ENCODE results near the gene WDR62. TPM values are rescaled to one million over a fixed set of nuclear protein-coding genes. Genes with fewer than 3 reads are reported as not detected.
A peak's percentile ranks its signal among the peaks of the same experiment; 100 is the strongest.

WDR62 gene
- total RNA-seq, 6 donors from 2014 or later, result 1.00 to 7.6 (median 2.4) TPM

DNA sequence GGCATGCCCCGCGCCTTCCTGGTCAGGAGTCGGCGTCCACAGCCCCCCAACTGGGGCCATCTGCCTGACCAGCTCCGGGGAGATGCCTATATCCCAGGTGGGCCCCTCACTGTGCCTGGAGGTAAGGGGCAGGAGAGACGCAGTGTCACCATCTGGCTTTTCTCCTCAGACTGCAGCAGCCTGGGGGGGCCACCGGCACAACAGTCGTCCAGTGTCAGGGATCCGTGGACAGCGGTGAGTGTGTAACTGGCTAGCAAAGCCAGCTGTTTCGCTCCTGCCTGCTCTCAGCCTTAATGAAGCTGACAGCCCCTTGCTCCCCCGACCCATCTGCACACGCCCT lies 56.5 kb downstream of the WDR62 start:
- Histone ChIP-seq H3K4me1 (peaks cover 14 to 20% (median 15%) of the 10 kb centered on the region in 4 donors), H3K27me3 (no peaks in the 10 kb centered on the region), H3K36me3 (peaks cover 0 to 39% (median 20%) of the 10 kb centered on the region in 4 donors), H3K27ac (no peak overlapping the region), H3K9me3 (no peaks in the 10 kb centered on the region), H3K4me3 (no peak overlapping the region)
- DNase-seq (no peak), ATAC-seq (ENCODE audit: low FRiP score in 2 of 2) (no peak)
- TF ChIP-seq POLR2AphosphoS5 (IDR thresholded peaks at IDR 0.05), result no peak
- no peak for TF ChIP-seq EP300 (IDR thresholded peaks at IDR 0.05)
- TF ChIP-seq, protein P1, sequence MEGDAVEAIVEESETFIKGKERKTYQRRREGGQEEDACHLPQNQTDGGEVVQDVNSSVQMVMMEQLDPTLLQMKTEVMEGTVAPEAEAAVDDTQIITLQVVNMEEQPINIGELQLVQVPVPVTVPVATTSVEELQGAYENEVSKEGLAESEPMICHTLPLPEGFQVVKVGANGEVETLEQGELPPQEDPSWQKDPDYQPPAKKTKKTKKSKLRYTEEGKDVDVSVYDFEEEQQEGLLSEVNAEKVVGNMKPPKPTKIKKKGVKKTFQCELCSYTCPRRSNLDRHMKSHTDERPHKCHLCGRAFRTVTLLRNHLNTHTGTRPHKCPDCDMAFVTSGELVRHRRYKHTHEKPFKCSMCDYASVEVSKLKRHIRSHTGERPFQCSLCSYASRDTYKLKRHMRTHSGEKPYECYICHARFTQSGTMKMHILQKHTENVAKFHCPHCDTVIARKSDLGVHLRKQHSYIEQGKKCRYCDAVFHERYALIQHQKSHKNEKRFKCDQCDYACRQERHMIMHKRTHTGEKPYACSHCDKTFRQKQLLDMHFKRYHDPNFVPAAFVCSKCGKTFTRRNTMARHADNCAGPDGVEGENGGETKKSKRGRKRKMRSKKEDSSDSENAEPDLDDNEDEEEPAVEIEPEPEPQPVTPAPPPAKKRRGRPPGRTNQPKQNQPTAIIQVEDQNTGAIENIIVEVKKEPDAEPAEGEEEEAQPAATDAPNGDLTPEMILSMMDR (IDR thresholded peaks at IDR 0.05), result no peak
- TF ChIP-seq POLR2A (IDR thresholded peaks at IDR 0.05), result no peak
- WGBS, 2 donors, result 79 to 90% methylated on average over 6 to 13 of the region's 13 CpGs

DNA sequence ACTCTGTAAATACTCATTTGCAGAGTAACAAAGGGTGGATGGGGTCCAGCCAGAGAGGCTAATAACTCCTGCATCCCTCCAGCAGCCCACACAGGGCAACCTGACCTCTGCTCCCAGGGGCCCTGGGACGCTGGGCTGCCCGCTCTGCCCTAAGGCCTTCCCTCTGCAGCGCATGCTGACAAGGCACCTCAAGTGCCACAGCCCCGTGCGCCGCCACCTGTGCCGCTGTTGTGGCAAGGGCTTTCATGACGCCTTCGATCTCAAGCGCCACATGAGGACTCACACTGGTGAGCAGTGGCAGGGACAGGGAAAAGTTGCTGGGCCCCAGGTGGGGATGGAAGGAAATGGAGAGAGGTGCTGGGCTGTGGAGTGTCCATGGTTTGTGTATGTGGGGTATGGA lies 58.0 kb downstream of the WDR62 start:
- ATAC-seq (ENCODE audit: low FRiP score in 2 of 2) (no peak), DNase-seq (peak in 1 of 2 donors; percentile 82)
- no peaks in the 10 kb centered on the region for H3K9me3 ChIP-seq
- no peak overlapping the region for H3K27ac ChIP-seq
- H3K4me1 ChIP-seq, result peaks cover 16 to 32% (median 24%) of the 10 kb centered on the region in 4 donors
- H3K4me3 ChIP-seq, result no peak overlapping the region
- WGBS, 2 donors, result 95 to 96% methylated on average over 4 to 10 of the region's 10 CpGs
- no peak for TF ChIP-seq POLR2A (IDR thresholded peaks at IDR 0.05)
- no peaks in the 10 kb centered on the region for H3K27me3 ChIP-seq
- peaks cover 3 to 49% (median 22%) of the 10 kb centered on the region in 4 donors for H3K36me3 ChIP-seq

DNA sequence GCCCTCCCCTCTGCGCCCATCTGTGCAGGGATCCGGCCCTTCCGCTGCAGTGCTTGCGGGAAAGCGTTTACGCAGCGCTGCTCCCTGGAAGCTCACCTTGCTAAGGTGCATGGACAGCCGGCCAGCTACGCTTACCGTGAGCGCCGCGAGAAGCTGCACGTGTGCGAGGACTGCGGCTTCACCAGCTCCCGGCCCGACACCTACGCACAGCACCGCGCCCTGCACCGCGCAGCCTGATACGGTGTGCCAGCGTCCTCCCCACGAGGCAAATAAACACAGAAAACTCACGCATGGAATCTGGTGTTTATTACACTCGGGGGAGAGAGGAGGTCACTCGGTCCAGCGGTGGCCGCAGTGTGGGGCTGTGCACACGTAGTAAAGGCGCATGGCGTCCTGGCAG lies 58.7 kb downstream of the WDR62 start:
- peak overlapping the region in 2 of 4 donors; percentile 75 to 78 for H3K4me3 ChIP-seq

DNA sequence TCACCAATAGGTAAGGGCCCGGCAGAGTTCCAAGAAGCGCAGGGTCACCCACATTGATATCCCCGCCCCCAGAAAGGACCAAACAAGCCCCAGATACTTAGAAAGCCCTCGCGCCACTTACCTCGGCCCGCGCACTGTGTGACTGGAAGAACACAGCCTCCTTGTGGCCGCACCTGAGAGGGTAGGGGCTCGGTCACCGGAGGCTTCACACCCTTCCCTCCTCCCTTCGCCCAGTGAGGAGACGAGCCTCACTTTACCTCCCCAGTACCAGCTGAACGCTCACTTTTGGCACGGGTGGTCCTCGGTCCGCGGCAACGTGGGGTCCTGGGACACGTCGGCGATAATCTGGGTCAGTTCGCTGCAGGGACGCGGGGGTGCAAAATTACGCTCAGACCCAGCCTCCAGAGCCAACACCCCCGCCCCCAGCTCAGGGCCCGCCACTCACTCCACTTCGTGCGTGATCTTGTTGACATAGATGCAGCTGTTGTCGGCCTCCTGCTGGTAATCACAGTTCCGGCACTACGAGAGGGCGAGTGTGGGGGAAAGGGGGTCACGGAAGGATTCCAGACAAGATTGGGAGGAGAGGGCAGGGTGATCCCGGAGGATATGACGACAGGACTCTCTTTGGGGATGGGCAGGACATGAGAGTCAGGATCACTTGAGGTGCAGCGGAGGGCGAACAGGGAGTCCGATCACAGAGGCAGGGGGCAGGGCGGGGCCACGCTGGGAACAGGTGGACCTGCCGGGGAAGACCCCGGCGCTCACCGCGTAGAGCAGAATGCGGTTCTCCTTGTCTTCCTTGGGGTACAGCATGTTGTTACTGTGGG lies 59.4 kb downstream of the WDR62 start:
- TF ChIP-seq EP300 (IDR thresholded peaks at IDR 0.05), result no peak
- TF ChIP-seq, protein P1 (IDR thresholded peaks at IDR 0.05), result peak in 2 of 6 experiments; percentile 10 to 23
- no peaks in the 10 kb centered on the region for H3K9me3 ChIP-seq
- no peaks in the 10 kb centered on the region for H3K27me3 ChIP-seq
- peaks cover 3 to 62% (median 32%) of the 10 kb centered on the region in 4 donors for H3K36me3 ChIP-seq
- WGBS, 2 donors, result 6 to 9% methylated on average over 24 to 47 of the region's 48 CpGs
- peak in 1 of 2 donors; percentile 30 for DNase-seq
- H3K4me3 ChIP-seq, result peak overlapping the region; percentile 75 to 97 (median 79)
- H3K27ac ChIP-seq, result peak overlapping the region; percentile 81 to 92 (median 90)
- ATAC-seq (ENCODE audit: low FRiP score in 2 of 2), result no peak
- peaks cover 16 to 32% (median 24%) of the 10 kb centered on the region in 4 donors for H3K4me1 ChIP-seq

More for the DNA sequence above, 58.7 kb downstream of the WDR62 start:
- no peak for ATAC-seq (ENCODE audit: low FRiP score in 2 of 2)
- Histone ChIP-seq H3K9me3 (no peaks in the 10 kb centered on the region), H3K27me3 (no peaks in the 10 kb centered on the region), H3K4me1 (peaks cover 16 to 32% (median 24%) of the 10 kb centered on the region in 4 donors), H3K36me3 (peaks cover 3 to 55% (median 28%) of the 10 kb centered on the region in 4 donors), H3K27ac (peak overlapping the region in 1 of 4 donors; percentile 89)
- TF ChIP-seq EP300 (IDR thresholded peaks at IDR 0.05), result no peak
- peak in 1 of 2 donors; percentile 83 for DNase-seq
- 90 to 93% methylated on average over 25 to 34 of the region's 34 CpGs for WGBS, 2 donors

DNA sequence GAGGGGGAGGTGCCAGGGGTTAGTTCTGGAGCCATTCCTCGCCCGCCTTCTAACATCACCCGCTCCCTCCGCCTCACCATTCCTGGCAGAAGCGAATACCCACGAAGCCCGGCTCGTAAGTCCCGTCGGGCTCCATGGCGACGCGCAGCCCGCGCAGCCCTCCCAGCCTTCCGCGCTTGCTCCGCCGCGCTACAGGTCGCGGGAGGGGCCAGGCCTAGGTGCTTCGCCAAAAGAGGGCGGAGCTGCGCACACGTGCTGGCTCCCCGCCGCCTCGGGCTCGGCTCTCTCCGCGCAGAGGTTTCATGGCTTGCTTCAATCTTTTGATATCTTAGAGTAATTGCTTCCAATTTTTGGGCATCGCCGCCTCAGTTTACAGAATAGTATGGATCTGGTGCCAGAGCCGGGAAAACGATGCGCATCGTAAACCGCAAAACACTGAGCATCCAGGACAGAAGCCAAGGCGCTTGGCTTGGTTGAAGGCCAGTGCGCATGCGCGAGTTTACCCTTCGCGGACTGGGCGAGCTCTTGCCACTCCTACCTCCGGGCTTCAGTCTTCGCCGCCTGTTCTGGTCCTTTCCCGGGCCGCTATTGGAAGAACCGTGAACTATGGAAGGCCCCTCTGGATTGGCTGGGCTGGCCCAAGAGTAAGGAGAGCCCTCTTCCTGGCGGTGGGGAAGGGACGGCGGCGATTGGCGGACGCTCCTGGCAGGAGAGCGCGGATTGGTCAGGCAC lies 60.2 kb downstream of the WDR62 start, which contains the start of gene POLR2I:
TSS of gene POLR2I (minus strand) at position 155 of the 732 bp plus-strand sequence. CDS start at position 136, 19 bp downstream.
- H3K36me3 ChIP-seq, result peaks cover 3 to 70% (median 32%) of the 10 kb centered on the region in 4 donors
- DNase-seq, result peak; percentile 97 to 99

More for the DNA sequence above, 60.2 kb downstream of the WDR62 start, which contains the start of gene POLR2I:
- Histone ChIP-seq H3K4me1 (peaks cover 16 to 32% (median 24%) of the 10 kb centered on the region in 4 donors), H3K4me3 (peak within 1 kb of the TSS; percentile 75 to 97 (median 79)), H3K27me3 (no peaks in the 10 kb centered on the region), H3K27ac (peak within 1 kb of the TSS; percentile 81 to 92 (median 90)), H3K9me3 (no peaks in the 10 kb centered on the region)
- 0% methylated on average over 57 of the region's 60 CpGs; no CpG with 5 or more reads in 1 of the 2 donors for WGBS, 2 donors
- TF ChIP-seq EP300 (IDR thresholded peaks at IDR 0.05) (no peak), POLR2A (IDR thresholded peaks at IDR 0.05) (peak in 2 of 4 donors; percentile 45 to 75), POLR2AphosphoS5 (IDR thresholded peaks at IDR 0.05) (peak; percentile 39 to 90)
- TF ChIP-seq, protein P1 (IDR thresholded peaks at IDR 0.05), result peak in 1 of 6 experiments; percentile 9
- peak; percentile 97 to 98 for ATAC-seq (ENCODE audit: low FRiP score in 2 of 2)
